Keratinocyte (primary cell): ENCODE measurements around the gene NELL2.

Source experiments
- EZH2 ChIP-seq: IDR thresholded peaks from one replicate; pipeline ENCODE4 v1.6.1; 2012; ENCODE audit warnings: inconsistent platforms, mild to moderate bottlenecking, low read length, moderate library complexity
- TF ChIP-seq, protein P1 (sequence below), 3 experiments: IDR thresholded peaks in 1 of 3; conservative IDR thresholded peaks in 1 of 3; optimal IDR thresholded peaks in 1 of 3; 2 replicates in 2 of 3; 3 replicates in 1 of 3; pipeline versions ENCODE3 to v1.5.1; 2011; ENCODE audit warnings: low read length in 3 of 3, mild to moderate bottlenecking in 3 of 3, moderate library complexity in 2 of 3, control low read depth in 1 of 3, inconsistent platforms in 1 of 3; ENCODE audit not compliant: insufficient read depth in 2 of 3; ENCODE audit errors: extremely low read depth in 1 of 3

DNA sequence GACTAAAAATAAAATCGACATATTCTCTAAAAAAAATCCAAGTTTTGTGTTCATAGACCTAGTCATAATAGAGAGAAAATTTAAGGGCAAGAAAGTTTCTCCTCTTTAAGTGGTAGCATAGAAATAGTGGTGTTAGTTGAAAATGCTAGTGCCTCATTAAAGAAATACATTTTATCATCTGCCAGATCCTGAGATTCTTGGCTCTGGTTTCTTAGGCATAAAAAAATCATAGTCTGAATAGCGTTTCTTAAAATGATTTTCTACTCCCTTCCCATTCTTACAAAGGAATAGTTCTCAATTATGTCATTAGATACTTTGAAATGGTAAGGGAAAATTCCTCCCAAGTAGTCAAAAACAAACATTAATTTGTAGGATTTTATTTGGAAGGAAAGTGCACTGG lies 212.8 kb downstream of the NELL2 start:
- TF ChIP-seq, protein P1, sequence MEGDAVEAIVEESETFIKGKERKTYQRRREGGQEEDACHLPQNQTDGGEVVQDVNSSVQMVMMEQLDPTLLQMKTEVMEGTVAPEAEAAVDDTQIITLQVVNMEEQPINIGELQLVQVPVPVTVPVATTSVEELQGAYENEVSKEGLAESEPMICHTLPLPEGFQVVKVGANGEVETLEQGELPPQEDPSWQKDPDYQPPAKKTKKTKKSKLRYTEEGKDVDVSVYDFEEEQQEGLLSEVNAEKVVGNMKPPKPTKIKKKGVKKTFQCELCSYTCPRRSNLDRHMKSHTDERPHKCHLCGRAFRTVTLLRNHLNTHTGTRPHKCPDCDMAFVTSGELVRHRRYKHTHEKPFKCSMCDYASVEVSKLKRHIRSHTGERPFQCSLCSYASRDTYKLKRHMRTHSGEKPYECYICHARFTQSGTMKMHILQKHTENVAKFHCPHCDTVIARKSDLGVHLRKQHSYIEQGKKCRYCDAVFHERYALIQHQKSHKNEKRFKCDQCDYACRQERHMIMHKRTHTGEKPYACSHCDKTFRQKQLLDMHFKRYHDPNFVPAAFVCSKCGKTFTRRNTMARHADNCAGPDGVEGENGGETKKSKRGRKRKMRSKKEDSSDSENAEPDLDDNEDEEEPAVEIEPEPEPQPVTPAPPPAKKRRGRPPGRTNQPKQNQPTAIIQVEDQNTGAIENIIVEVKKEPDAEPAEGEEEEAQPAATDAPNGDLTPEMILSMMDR (optimal IDR thresholded peaks at IDR 0.05 in 1 of 3, IDR thresholded peaks at IDR 0.05 in 1 of 3, conservative IDR thresholded peaks at IDR 0.05 in 1 of 3; ENCODE audit: extremely low read depth in 1 of 3, insufficient read depth in 2 of 3, low read length in 3 of 3): no peak
- no peak for TF ChIP-seq EZH2
